ENCODE data around the gene CDH11. TPM values are rescaled to one million over a fixed set of nuclear protein-coding genes. Genes with fewer than 3 reads are reported as not detected.

The CDH11 gene, protein sequence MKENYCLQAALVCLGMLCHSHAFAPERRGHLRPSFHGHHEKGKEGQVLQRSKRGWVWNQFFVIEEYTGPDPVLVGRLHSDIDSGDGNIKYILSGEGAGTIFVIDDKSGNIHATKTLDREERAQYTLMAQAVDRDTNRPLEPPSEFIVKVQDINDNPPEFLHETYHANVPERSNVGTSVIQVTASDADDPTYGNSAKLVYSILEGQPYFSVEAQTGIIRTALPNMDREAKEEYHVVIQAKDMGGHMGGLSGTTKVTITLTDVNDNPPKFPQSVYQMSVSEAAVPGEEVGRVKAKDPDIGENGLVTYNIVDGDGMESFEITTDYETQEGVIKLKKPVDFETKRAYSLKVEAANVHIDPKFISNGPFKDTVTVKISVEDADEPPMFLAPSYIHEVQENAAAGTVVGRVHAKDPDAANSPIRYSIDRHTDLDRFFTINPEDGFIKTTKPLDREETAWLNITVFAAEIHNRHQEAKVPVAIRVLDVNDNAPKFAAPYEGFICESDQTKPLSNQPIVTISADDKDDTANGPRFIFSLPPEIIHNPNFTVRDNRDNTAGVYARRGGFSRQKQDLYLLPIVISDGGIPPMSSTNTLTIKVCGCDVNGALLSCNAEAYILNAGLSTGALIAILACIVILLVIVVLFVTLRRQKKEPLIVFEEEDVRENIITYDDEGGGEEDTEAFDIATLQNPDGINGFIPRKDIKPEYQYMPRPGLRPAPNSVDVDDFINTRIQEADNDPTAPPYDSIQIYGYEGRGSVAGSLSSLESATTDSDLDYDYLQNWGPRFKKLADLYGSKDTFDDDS
- total RNA-seq, result 67.8 and 113 TPM in 2 replicates
- polyA plus RNA-seq (2012), result 176 TPM

DNA sequence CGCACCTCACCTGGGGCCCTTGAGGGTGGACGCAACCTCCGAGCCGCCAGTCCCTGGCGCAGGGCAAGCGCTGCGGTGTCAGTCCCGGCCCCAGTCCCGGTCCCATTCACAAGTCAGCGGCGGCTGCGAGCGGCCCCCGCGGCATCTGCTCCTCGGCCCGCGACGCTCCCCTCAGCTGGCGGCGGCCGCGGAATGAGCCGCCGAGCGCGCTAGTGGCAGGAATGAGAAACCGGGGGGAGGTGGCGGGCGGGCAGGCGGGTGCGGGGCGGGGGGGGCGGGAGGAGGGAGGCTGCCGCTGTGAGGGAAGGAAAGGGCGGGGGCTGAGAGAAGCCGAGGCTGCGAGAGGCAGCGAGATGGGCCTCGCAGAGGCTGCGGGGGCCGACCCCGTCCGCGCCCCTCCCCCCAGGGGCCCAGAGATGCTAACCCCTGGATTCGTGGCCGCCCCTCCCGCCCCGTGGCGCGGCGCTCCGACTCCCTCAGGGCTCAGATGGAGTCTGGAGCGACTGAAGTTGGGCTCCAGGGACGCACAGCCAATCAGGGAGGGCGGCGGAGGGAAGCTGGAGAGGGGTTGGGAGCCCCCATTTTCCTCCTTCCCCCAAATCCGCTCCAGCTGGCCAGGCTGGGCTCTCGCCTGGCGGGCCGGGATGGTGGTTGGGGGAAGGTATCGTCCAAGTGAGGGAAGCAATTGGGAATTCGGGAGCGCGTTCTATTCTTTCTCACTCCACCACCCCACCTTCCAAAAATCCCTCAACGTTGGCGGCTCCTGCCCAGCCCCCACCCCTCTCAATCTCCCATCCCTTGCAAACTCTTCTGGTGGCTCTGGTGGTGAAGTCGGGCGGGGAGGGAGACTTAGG lies at the start of gene CDH11:
Gene CDH11 (minus strand): TSS at position 194 of the 854 bp plus-strand sequence. CDS start 117,194 bp downstream, outside the sequence.
- peak; percentile 81 for DNase-seq (ENCODE audit: low read depth)

DNA sequence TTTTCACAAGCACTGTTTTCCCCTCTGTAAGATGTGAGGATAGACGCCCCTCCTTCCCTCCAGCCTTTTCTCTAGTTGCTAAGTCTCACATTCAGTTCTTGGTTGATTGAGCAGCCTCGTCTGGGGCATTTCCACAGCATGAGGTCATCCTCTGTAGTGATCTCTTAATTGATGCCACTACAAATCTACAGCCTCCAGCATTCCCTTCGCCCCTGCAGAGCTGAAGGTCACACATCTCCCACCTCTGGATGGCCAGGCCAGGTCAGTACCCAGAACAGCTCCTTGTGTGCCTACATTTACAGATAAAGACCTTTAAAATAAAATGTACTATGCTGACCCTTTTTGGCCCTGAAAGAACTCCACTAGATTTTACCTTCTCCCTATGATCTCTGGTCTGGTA lies 32.5 kb upstream of the CDH11 start:
- DNase-seq (ENCODE audit: low read depth), result no peak

DNA sequence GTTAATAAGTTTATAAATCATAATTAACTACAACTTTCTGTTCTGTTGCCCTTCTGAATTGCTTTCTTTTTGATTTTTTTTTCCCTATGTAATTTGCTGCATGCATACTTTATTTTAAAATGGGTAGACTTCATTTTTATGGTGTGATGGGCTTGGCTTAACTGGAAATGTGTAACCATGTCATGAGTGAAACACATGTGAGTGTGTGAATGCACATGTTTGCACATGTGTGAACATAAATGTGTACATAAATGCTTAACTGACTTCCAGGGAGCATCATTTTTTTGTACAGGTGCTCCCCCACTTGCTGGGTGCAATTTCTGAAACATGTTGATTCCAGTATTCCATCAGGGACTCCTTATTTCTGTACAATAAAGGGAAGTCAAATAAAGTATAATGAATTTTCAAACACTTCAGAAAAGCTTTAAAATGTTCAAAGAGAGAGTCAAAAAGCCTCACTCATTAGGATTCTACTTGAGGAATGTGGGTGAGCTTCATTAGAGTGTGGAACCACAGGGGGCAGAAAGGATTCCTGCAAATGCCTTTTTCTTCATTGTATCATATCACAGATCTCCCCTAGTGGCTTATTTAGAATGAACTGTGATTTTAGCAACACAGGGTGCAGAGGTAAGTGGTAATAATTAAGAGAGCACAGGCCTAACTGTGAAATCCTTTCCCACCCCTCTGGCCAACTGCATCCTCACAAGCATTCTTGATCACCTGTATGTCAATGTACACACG lies 31.7 kb upstream of the CDH11 start:
- DNase-seq (ENCODE audit: low read depth), result no peak

DNA sequence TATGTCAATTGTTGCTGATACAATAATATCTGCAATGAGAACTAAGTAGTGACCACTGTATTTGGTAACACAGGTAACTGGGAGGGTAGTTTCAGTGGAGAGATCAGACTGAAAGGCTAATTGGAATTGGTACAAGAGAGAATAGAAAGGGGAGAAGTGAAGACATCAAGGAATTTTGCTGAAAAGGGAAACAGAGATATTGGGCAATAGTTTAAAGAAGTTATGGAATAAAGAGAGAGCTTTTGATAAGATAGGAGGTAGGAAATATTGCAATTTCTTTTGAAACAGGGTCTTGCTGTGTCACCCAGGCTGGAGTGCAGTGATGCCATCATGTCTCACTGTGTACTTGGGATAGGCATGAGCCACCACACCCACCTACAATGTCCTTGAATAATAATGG lies 26.9 kb upstream of the CDH11 start:
- no peak for DNase-seq (ENCODE audit: low read depth)

DNA sequence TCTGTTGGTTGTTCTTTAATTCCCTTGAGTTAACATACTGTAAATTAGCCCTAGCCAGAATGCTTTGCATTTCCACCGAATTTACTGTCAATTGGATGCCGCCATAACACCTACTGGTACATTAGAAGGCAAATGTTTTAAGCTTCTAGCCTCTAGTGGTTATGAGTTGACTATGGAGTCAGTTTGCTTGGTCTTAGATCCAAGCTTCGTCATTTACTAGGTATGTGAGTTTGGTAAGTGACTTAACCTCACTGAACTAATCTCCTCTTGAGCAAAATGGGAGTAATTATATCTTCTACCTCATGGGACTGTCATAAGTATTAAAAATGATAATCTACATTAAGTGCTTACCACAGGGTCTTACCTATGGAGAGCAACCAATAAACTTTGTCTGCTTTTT lies 20.4 kb upstream of the CDH11 start:
- peak; percentile 45 for DNase-seq (ENCODE audit: low read depth)

DNA sequence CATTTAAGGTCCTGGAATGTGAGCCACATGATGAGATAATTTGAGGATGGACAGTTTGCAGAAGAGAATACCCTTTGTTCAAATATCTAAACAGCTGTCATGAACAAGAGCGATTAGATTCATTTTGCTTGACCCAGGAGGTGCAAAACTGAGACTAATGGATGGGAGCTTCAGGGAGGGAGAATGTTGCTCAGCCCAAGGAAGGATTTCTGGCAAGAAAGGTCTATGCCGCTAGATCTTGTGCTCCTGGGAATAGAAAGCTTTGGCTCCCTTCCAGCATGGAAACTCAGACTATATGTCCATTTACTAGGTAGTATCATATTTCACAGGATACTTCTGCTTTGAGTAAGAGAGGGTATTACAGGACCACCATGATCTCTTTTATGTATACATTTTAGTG lies 14.8 kb upstream of the CDH11 start:
- no peak for DNase-seq (ENCODE audit: low read depth)

DNA sequence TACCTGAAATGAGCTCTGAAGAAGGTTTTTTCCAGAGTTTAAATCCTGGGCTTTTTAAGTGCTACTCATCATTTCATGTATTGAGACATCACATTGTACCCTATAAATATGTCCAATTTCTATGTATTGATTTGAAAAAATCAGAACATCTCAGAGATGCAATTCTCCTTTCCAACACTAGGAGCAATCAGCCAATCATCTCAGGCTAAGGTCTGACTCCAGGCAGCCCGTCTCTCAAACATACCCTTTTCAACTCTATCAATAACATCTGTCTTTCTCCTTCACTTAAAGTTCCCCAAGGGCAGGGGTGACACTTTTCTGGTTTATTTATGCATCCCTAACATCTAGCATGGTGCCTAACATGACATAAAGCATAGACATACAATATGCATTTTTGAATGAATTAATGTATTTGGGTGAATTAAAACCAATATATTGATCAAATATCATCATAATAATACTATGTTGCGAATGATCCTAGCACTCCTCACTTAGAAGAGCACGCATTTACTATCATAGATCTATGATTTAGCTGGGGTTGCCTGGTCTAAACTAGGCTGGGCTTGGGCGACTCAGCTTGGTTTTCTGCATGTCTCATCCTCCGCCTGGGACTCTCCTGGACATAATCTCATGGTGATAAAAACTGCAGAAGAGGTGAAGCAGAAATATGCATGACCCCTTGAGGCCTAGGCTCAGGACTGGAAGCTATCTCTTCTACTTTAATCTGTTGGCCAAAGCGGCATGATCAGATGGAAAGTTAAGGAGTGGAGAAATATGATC lies 5.2 kb upstream of the CDH11 start:
- DNase-seq (ENCODE audit: low read depth), result no peak

DNA sequence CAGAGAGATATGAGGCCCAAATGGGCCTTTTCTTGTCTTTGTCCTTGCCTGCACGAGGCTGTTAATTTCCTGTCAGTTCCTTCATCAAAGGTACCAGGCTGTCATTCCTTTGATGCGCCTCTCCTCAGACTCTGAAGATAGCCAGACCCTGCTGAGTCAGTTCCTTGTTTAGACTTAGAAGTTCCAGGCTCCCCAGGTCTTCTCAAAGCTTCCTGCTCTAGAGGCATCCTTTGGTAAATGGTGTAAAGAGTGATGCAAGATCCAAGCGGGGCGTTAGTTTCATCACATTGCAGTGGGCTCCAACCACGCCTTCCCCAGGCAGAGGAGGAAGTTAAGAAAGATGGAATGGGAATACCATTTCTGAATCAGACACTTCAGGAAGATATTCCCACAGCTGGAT lies 4.0 kb upstream of the CDH11 start:
- DNase-seq (ENCODE audit: low read depth), result no peak

DNA sequence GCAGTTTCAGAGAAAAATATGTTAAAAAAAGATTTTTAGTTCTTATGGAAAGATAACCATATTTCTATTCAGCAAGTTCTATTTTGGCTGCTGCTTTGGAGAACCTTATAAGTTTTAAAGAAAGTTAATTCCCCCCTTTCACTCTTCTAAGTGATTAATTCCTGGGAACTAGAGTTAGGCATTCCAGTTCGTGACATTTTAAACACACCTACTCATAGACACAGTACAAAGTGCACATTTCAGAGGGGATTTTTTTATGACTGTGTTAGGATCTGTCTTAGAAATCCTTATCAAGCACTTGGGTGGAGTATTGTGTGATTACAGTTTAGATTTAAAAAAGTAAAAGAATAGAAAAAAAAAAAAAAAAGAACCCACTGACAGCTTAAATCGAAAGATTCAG lies 3.5 kb upstream of the CDH11 start:
- no peak for DNase-seq (ENCODE audit: low read depth)

DNA sequence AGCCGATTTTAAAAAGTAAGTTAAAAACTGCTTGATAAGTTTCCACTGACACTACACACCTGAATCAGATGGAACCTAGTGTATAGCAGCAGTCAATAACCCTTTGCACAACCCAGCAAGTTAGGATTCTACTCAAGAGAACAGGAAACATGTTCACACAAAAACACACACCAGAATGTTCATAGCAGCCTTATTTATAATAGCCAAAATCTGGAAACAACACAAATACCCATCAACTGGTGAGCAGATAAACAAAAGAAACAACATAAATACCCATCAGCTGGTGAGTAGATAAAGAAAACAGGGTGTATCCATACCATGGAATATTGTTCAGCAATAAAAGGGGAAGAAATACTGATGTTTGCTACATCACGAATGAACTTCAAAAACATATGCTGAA lies 2.7 kb upstream of the CDH11 start:
- DNase-seq (ENCODE audit: low read depth), result no peak

DNA sequence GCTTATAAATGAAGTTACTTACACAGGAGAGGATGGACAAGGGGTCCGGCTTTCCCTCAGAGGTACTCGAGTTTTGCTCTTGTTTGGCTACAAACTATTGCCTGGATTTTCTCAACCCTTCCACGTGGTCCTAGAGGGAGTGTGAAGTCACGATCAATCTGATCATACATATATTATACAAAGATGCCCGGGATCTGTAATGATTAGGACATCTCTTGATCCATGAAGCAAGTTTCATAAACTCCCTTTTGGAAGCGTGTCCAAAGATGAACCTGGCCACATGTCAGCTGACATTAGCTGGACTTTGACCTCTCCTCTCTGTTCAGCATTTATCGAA lies 2.3 kb upstream of the CDH11 start:
- DNase-seq (ENCODE audit: low read depth), result no peak

DNA sequence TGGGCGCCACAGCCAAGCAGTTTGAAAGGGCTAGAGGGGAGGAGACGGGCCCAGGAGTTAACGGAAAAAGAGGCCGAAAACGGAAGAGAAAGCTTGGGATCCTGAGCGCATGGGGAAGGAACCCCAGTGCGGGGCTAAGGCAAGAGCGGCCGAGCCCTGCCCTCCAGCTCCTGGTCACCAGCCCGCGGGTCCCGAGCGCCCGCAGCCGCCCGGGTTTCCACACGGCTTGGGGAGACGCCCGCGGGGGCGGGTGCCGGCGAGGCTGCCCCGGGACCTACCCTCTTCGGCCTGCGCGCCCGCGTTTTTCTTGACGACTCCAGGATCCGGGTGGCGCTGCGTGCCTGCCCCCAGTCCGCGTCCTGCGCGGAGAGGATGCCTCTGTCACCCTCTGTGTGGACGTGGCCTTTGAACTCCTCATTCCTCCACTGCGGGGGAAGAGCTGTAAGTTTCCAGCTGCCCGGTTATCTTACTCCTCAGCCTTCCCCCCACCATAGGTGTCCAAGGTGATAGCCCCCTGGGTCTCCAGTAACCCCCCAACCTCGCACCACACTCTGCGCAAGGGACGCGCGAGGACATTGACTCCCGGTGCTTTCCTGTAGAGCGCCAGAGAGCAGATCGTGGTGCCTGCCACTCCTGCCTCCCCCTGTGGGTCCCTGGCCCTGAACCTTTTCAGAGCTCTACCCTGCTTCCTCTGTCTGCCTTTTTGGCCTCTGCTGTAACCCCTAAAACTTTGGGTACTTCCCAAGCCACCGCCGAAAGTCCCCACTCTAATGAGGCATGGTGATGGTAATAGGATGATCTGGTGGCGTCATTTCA lies 1.7 kb upstream of the CDH11 start:
- peak; percentile 26 for DNase-seq (ENCODE audit: low read depth)

DNA sequence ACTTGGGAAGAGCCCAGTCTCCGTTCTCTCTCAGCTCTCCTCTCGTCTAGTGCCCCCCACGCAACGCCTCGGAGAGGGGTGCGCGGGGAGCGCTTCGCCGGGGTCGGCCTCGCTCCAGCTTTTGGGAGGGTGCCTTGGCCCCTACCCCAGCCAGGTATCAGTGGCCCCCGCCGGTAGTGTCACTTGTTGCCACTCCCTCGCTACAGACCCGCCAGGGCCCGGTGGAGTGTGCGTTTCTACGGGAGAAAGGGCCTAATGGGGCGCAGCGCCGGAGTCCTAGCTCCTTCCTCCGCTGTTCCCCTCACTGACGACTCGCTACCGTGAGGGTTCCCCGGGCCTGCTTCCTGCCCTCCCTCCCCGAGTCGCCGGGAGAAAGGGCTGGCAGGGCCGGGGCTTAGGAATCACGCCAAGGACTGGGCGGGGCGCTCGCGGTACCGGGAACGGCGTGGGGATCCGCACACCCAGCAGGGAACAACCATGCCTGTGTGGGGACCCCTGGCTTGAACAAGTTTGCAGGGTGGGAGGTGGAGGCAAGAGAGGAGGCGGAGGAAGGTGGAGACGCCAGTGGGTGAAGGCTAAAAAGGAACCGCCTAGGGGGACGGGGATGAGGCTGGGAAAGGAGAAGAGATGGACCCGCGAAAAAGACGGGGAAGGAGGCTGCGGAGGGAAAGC lies 997 bp upstream of the CDH11 start:
- peak; percentile 67 for DNase-seq (ENCODE audit: low read depth)

DNA sequence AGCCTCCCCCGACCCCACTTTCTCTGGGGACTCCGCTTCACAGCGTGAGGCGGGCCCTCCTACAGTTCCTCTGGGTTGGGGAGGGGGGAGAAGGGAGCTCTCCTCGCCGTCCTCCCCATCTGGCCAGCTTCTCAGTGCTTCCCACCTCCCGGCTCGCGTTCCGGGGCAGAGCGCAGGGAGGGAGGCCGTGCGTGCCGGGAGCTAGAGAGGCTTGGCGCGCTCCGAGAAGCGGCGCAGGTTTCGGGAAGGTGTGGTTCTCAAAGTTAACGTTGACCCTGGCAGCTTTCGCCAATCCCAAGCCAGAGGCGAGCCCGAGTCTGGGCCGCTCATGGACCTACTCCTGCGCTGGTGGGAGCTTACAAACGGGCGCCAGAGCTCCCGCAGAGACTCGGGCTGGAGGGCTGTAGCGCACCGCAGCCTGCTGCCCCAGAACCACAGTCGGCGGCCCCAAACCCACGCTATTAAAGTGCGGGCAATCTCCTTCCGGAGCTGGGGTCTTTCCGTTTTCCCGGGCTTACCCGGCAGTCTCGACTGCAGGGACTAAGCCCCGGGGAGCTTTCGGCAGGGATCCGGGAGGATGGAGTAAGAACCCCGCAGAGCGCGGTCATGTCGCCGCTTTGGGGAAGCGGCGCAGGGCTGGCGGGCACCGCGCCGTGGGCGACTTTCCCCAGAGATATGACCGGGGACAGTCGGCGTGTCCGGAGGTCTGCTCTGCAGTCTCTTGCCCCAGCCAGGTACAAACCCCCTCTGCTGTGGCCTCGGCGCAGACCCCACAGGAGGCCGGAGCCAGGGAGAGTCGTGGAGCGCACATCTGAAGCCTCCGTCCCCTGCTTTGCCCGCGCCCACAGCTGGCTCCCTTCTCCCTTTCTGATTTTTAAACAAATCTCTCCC lies 787 bp downstream of the CDH11 start:
- peak; percentile 40 for DNase-seq (ENCODE audit: low read depth)

DNA sequence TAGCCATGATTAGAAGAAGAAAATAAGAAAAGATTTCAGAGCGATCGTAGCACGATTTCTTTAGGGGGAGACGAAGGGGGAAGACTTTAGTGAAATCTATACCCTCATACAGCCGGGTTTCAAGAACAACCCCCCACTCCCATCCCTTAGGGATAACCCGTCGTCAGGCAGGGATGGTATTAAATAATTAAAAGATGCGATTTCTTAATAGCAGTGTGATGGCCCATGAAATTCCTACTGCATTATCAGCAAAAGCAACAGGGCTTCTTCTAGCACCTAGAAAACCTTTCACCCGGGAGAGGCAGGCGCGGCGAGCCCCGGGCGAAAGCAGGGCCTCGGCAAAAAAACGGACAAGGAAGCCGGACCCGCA lies 1.4 kb downstream of the CDH11 start:
- DNase-seq (ENCODE audit: low read depth), result no peak

DNA sequence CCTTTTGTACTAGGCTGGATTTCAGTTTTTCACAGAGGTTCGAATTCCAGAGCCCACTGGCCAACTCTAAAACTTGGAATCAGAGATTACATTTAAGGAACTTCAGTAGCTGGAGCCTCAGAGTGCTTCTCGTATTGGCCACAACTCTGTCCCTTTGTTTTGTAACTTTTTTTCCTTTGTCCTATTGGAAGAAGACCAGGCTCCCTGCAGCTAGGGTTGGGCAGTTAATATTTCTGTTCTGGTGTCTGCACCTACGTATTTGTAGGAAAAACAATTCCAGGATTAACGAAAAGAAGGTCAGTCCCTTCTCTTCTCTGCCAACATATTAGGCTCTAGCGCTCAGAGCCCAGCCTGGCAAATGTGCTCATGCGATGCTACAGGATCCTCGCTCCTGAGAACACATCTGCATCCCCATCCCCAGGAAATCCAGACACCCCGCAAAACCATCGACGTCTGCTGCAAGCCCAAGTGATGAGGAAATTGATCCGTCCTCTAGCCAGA lies 1.9 kb downstream of the CDH11 start:
- peak; percentile 60 for DNase-seq (ENCODE audit: low read depth)

DNA sequence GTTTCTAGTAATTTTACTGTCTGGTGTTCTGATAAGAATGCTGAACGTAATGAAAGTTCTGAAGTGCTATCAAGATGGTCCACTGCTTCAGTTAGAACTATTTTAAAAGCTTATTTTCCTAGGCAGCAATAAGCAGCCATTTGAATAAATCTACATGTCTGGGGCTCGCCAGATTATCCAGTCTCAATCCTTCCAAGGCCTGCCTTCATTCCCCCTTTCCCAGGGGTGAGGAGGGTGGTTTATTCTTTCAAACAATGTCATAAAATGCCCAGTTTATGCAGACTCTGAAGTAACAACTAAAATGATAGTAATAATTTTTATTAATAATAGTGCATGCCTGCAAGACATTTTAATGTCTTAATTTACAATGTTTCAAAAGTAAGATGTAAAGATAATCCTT lies 2.4 kb downstream of the CDH11 start:
- DNase-seq (ENCODE audit: low read depth), result no peak

DNA sequence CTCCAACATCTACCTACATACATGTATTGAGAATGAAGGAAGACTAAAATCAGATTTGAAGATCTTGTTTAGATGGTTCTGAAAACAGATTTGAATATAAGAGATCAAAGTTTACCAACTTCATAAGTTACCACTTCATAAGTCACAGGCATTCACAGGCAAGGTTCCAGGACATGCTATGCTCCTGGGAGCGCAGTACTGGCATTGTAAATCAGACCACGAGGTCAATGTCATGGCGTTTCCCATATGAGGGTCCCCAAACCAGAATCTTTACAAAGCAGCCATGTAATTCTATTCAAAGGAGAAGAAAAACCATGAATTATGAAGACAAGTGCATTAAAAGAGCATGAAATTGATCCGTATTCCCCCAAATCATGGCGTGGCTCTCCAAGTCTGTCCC lies 3.0 kb downstream of the CDH11 start:
- no peak for DNase-seq (ENCODE audit: low read depth)

All from myocyte (in vitro differentiated cells).